Renal cortex interstitium (tissue), 11 donors: Measurements from ENCODE around the gene ARHGAP8. TPM values are rescaled to one million over a fixed set of nuclear protein-coding genes. Genes with fewer than 3 reads are reported as not detected.
A peak's percentile ranks its signal among the peaks of the same experiment; 100 is the strongest.
"Not testable (repeated sequence)": the region's sequence is repeated elsewhere in the genome, so short reads cannot be mapped to it uniquely, and the experiment has no call there.

Experiments
- DNase-seq, 11 donors: peaks; one replicate each; pipeline ENCODE4 v3.0.0-alpha.2; 2013; ENCODE audit warnings: low read depth in 9 of 11, low spot score in 4 of 11; ENCODE audit errors: extremely low read depth in 1 of 11
- polyA plus RNA-seq, 3 donors: library from polyadenylated mRNA; unstranded; fragments of 120-200 nt; gene quantifications; one replicate each; pipeline ENCODE4 v1.2.1, GENCODE V29; 2013; ENCODE audit not compliant: insufficient read length in 3 of 3

ARHGAP8 gene
- polyA plus RNA-seq, 3 donors: 27.4 to 57.7 (median 30.0) TPM

DNA sequence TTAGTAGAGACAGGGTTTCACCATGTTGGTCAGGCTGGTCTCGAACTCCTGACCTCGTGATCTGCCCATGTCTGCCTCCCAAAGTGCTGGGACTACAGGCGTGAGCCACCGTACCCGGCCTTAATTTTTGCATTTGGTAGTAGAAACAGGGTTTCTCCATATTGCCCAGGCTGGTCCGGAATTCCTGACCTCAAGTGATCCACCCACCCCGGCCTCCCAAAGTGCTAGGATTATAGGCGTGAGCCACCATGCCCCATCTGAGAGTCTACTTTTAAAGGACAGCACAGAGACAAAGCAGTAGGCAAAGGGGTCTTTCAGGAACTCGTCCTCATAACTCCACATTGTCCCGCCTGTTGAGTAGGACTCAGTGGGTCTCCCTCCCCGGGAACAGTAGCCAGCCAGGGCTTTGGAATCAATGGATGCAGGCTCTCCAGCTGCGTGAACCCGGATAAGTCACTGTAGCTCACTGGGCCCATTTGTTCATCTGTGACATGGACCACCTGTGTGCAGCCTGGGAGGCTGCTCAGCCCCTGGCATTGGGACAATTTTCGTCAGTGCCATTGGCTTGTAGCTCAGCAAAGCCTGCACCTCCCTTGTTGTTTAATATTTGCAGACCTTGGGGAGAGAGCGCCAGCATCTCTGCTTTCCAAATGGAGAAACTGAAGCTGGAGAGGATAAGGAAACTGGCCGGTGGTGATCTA lies 86.1 kb downstream of the ARHGAP8 start:
- peak in 1 of 11 donors; percentile 25 for DNase-seq

DNA sequence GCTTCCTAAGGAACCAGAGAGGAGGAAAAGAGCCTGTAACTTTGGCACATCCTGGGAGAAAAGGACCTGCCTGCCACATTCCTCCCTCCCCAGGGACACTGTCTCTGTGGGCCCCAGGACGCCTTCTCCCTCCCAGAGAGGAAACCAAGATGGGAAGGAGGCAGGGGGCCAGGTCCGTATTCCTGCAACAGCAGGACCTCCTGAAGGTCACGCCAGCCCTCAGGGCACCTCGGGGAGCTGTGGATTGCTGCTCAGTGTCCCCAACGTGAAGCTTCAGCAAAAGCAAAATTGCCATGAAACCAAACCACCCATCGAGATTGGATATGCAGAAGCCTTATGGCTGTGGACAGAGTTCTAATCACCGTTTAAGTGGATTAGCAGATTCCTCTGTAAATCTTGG lies 86.7 kb downstream of the ARHGAP8 start:
- no peak for DNase-seq

DNA sequence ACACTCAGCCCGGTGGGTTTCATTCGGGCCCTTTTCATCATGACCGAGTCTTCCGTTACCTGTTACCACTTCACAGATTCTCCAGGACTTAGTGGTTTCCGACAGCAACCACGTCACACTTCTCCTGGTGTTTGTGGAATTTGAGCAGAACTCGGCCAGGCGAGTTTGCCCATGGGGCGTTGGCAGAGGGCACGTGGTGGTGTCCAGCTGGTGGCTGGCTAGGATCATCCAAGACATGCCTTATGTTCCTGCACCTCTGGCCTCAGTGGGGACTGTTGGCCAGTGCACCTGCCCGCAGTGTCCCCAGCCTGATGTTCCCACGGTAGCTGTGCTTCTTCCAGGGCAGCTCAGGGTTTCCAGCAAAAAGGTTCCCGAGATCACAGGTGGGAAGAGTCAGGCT lies 87.3 kb downstream of the ARHGAP8 start:
- DNase-seq: no peak

DNA sequence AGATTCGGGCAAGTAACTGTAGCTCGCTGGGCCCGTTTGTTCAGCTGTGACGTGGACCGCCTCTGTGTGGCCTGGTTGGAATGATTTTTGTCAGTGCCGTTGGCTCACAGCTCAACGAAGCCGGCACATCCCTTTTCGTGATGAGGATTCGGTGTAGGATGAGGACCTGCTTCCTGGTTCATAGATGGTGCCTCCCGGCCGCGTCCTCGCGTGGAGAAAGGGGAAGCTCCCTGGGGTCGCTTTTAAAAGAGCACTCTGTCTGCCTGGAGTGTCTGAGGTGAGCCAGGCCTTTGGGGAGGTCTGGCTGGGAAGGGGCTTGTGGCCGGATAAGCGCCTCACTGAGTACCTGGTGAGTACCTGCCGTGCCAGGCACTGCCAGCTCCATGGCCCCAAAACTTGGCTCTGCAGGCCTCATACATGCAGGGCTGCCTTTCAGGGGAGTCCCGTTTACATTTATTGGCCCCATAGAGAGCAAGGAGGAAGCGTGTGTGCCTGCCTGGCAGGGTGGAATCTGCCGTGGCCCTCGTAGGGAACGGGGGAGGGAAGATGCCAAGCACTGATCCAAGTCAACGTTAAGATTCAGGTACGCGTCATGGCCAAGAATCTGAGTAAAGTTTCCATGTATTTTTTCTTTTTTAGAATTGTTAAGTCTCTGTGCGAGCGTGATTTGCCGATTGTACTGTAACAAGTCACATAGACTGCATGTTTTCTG lies 88.4 kb downstream of the ARHGAP8 start:
- no peak for DNase-seq

DNA sequence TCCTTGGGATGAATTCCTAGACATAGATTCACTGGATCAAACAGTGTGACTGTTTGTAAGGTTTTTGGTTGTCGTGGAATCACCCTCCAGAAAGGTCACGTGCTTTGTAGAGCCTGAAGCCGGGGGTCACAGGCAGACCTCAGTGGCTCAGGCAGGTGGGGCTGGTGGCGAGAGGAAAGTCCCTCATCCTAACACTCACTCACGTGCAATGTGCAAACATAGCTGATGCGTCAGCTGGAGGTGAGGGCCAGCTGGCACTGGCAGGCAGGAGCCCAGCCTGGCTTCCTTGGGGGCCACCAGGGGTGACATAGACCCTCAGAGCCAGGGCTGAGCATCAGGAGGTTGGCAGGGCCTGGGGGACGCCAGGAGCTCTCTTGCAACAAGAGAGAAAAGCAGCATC lies 90.0 kb downstream of the ARHGAP8 start:
- no peak for DNase-seq

DNA sequence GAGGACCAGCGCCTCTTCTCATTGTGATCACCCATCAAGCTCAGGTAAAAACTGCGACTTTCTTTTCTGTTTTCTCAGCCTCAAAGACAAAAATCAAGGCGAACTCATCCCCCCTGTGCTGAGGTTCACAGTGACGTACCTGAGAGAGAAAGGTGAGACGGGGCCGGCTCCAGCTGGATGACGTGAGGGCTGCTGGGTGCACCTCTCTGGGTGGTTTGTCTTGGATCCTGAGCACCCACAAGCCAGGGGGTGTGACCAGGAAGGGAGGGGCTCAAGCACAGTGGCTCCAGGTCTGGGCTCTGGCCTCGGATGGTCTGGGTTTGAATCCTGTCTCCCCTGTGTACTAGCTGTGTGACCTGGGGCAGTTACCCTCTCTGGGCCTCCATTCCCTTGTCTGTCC lies 92.8 kb downstream of the ARHGAP8 start:
- no peak for DNase-seq

DNA sequence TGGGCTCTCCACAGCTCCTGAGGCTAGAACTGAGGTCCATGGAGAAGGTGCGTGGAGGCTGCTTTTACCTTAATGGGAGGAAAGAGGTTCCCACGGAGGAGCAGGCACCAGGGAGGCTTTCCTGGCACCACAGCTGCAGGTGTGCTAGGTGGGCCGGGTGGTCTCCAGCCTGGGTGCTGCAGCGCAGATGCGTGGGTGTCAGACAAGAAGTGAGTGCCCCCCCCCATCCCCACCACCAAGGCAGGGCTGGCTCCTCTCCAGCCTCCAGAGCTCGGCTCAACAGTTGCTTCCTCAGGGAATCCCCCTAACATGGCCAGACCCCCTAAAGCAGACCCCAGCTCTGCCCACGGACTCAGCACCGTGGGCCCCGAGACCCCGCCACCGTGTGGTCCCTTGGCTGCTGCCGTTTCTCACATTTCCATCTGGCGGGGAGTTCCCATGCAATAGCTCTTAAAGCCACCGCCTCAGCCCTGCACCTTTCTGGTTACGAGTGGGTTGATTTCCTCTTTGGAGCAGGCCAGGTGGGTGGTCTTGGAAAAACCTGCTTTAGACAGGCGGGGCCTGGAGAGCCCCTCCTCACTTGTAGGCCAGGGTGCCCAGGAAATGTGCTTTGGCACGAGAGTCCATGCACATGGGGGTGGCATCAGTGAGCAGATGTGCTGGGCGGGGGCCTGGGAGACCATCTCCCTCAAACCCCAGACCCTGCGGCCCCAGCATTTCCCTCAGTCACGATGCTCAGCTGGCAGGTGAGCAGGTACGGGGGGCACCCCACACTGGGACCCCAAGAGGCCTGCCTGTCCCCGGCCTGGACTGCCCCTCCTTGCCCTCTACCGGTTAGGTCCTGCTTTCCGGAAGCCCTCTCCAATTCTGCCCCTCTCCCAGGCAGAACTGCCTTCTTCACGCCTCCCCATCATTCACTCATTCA lies 93.7 kb downstream of the ARHGAP8 start:
- DNase-seq: no peak

DNA sequence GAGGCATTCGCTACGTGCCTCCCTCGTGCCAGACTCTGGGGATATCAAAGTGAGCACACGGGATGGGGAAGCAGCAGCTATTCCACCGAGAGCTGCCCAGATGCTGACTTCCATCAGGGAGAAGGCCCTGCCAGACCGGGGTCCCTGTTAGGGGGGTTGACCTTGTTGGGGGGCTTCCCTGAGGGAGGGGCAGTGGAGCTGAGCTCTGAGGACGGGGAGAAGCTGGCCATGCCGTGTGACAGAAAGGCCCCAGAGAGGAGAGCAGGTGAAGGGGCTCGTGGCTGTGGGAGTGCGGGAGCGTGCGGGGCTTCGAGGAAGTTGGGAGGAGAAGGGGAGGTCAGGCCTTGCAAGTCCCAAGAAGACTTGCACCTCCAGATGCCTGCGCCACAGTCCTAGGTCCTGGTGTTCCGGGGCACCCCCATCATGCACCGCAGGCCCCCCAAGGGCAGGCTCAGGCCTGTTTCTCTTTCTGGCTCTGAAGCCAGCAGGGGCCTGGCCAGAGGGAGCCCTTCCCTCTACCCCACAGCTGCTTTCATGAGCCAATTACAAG lies 94.4 kb downstream of the ARHGAP8 start:
- no peak for DNase-seq

DNA sequence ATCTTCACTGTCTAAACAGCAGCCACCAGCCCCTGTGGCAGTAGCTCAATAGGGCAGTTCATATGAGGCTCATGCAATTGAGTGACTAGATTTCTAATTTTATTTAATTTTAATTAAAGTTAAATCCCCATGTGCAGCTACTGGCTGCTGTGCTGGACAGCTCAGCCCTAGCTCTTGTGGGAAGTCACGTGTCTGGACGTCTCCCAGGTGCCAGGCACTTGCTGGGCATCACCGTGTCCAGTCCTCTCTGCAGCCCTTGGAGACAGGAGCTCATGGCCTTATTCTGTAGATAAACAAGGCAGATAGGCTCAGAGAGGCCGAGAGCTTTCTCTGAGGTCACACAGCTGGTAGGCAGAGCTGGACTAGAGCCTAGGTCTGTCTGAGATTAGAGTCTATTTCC lies 95.0 kb downstream of the ARHGAP8 start:
- DNase-seq: no peak

DNA sequence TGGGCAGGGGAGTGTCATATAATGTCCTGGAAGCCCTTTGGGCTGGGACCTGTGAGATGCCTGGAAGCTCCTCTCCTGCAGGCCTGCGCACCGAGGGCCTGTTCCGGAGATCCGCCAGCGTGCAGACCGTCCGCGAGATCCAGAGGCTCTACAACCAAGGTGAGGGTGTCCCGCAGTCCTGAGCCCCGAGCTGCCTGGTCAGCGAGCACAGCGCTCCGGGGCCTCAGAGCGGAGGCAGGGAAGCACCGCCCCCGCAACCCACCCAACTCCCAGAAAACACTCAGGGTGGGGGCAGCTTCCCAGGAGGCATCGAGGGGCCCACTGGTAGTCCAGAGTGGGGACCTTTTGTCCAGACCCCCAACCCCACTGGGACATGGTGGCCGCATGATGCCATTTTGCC lies 95.5 kb downstream of the ARHGAP8 start:
- DNase-seq: no peak

DNA sequence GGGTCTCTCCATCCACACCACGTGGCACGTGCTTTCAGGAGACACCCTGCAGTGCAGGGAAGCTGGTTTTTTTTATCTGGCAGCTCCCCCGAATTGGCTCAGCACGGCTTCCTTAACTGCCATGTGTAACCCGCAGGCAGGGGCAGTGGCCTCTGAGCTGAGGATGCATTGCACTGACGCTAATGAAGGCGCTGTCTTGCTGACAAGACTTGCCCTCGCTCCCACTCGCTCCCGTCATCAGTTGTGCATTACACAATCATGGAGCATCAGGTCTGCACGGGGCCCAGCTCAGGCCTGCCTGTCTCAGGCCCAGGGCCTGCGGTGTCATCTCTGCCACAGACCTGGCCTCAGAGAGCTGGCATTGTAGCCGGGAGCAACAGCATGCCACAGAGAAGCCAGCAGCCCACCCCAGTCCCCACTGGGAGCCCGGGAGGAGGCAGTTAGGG lies 95.9 kb downstream of the ARHGAP8 start:
- DNase-seq: no peak

DNA sequence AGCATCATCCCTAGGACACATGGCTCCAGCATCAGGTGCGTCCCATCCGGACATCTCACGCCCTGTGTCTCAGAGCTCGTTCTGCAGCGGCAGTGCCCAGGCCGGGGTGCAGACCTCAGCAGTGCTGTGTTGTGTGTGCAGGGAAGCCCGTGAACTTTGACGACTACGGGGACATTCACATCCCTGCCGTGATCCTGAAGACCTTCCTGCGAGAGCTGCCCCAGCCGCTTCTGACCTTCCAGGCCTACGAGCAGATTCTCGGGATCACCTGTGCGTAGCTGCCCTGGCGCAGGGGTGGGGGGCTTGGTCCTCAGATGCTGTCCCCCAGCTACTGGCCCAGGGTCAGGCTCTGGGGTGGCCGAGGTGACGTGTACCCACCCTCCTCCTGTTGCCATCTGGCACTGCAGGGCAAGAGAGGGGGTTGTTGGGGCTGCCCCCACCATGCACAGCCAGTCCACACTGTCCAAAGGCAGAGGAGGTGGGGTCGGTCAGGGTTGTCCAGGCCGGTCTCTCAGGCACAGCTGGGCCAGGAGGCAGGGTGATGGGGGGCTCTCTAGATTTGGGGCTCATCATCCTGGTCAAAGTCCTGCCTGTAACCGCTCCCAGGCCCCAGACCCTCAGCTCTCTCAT lies 96.5 kb downstream of the ARHGAP8 start:
- no peak for DNase-seq

DNA sequence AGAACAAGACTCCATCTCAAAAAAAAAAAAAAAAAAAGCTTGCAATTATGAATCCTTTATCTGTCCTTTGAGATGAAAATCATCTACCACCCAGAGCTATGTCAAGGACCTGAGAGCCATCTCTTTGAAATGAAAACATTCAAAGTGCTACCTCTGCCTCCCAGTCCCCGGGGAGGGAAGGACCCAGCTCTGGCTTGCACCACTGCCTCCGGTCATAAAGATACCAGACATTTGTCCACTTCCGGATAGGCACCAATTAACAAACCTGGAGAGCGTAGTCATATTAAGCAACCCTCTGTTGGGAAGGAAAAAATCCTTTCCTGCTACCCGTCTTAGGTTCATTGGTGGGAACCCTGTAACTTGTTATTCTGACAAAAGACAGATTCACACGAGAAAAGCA lies 98.6 kb downstream of the ARHGAP8 start:
- DNase-seq: no peak

DNA sequence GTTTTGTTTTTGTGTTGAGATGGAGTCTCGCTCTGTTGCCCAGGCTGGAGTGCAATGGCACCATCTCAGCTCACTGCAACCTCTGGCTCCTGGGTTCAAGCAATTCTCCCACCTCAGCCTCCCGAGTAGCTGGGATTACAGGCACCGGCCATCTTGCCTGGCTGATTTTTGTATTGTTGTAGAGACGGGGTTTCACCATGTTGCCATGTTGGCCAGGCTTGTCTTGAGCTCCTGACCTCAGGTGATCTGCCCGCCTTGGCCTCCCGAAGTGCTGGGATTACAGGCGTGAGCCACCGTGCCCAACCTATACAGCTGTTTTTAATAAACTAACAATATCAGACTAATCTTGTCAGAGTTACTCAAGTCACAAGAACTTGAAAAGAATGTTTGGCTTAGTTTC lies 102.3 kb downstream of the ARHGAP8 start:
- not testable (repeated sequence) for DNase-seq

DNA sequence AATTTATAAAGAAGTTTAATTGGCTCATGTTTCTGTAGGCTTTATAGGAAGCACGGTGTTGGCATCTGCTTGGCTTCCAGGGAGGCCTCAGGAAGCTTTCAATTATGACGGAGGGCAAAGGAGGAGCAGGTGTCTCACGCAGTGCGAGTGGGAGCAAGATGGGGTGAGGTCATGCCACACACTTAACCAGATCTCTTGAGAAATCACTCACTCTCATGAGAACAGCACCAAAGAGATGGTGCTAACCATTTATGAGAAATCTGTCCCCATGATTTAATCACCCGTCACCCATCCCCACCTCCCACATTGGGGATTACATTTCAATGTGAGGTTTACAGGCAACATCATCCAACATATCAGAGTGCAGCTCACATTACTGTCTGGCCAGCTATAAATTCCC lies 103.5 kb downstream of the ARHGAP8 start:
- DNase-seq: no peak

DNA sequence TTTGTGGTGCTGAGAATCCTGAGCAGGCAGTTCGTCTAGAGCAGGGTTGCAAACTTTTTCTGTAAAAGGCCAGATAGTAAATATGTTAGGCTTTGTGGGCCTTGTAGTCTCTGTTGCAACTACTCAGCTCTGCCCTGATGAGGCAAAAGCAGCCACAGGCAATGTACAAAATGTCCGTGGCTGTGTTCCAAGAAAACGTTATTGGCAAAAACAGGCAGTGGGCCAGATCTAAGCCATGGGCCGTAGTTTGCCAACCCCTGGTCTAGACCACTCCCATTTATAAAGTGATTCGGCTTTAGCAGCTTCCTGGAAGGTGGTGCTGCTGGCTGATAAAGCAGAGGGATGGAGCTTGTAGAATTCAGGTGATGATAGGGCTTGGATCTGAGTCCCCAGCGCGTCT lies 106.4 kb downstream of the ARHGAP8 start:
- DNase-seq: not testable (repeated sequence)

DNA sequence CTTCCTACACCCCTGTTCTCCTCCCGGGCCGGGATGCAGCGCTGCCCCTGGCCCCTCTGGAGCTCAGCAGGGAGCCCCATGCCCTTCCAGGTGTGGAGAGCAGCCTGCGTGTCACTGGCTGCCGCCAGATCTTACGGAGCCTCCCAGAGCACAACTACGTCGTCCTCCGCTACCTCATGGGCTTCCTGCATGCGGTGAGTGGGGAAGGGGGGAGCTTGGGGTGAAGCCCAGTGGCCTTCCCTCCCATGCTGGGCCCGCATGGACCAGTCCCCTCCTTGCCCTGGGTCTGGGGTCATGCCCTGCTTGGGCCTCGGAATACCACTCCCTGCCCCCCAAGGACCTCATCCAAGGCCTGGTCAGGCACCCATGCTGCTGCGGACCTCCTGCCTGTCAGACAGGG lies 107.3 kb downstream of the ARHGAP8 start:
- DNase-seq: no peak

DNA sequence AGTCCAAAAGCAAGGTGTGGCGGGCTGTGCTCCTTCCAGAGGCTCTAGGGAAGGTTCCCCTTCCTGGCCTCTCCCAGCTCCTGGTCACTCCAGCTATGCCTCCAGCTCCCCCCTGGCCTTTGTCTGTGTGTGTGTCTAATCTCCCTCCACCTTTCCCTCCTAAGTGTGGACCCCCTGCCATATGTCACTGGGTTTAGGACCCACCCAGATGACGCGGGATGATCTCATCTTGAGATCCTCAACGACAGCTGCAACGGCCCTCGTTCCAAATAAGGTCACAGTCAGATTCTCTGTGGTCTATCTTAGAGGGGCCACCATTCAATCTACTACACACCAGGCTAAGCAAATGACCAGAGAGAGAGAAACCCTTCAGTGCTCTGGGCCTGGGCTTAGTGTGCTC lies 107.9 kb downstream of the ARHGAP8 start:
- DNase-seq: no peak

DNA sequence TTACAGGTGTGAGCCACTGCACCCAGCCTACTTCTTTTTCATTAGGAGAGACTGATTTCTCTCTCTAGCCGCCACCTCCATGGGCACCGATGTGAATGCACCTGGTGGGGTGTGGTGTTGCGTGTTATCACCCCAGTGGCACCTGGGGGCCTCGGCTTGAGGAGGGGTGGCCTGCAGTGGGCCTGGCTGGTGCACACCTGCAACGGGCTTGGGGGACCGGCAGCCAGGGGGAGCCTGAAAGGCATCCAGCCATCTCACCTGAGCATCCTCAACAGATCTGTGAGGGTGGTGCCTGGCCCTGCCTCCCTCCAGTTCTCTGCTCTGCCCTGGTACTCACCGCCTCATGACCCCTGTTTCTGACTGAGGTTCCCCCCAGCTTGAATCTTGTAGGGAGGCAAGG lies 108.9 kb downstream of the ARHGAP8 start:
- no peak for DNase-seq
